ENCODE results near the gene ZNF605.
"Not testable (repeated sequence)": the region's sequence is repeated elsewhere in the genome, so short reads cannot be mapped to it uniquely, and the experiment has no call there.

ZNF605 gene

GRCh38 chr12:132956011-132956788 is at the start of gene ZNF605:
Gene ZNF605, minus strand, starts transcription at chr12:132956306. Its CDS starts 10,671 bp downstream, at chr12:132945635.
- peak within 1 kb of the TSS; percentile 94 for H3K27ac ChIP-seq
- TF ChIP-seq CTCF (IDR thresholded peaks at IDR 0.05; ENCODE audit: low read depth, low read length, missing control alignments): no peak
- peak; percentile 83 for DNase-seq
- in situ Hi-C loops (cut with HindIII; ENCODE audit: low pct_ligation_motif_present, low sequenced_read_pairs): no loop called here
- H3K27me3 ChIP-seq (replicated peaks): no peaks in the 10 kb centered on the region
- no peaks in the 10 kb centered on the region for H3K36me3 ChIP-seq (replicated peaks)
- H3K4me3 ChIP-seq (ENCODE audit: low read depth, low read length): peak within 1 kb of the TSS; percentile 85

- in situ Hi-C loops (cut with HindIII; ENCODE audit: low pct_ligation_motif_present, low sequenced_read_pairs): no loop called here
- TF ChIP-seq CTCF (IDR thresholded peaks at IDR 0.05; ENCODE audit: low read depth, low read length, missing control alignments): no peak
- Histone ChIP-seq H3K27me3 (replicated peaks) (no peaks in the 10 kb centered on the region), H3K4me3 (ENCODE audit: low read depth, low read length) (no peak overlapping the region), H3K27ac (no peak overlapping the region), H3K36me3 (replicated peaks) (no peaks in the 10 kb centered on the region)
- DNase-seq: no peak
Observed at GRCh38 chr12:132998741-132999140, 42.6 kb upstream of the ZNF605 start.

GRCh38 chr12:132986885-132987225 is 30.7 kb upstream of the ZNF605 start:
- TF ChIP-seq CTCF (IDR thresholded peaks at IDR 0.05; ENCODE audit: low read depth, low read length, missing control alignments): no peak
- peak overlapping the region; percentile 72 for H3K27ac ChIP-seq
- in situ Hi-C loops (cut with HindIII; ENCODE audit: low pct_ligation_motif_present, low sequenced_read_pairs): no loop called here
- H3K36me3 ChIP-seq (replicated peaks): no peaks in the 10 kb centered on the region
- peak; percentile 12 for DNase-seq
- H3K4me3 ChIP-seq (ENCODE audit: low read depth, low read length): peak overlapping the region; percentile 97
- H3K27me3 ChIP-seq (replicated peaks): no peaks in the 10 kb centered on the region

GRCh38 chr12:132986001-132986884 is 30.1 kb upstream of the ZNF605 start, which contains the start of gene ZNF26:
Gene ZNF26, plus strand, starts transcription at chr12:132986367. Its CDS starts 474 bp downstream, at chr12:132986841.
- Histone ChIP-seq H3K4me3 (ENCODE audit: low read depth, low read length) (peak within 1 kb of the TSS; percentile 97), H3K27me3 (replicated peaks) (no peaks in the 10 kb centered on the region), H3K36me3 (replicated peaks) (no peaks in the 10 kb centered on the region), H3K27ac (peak within 1 kb of the TSS; percentile 72)
- no peak for TF ChIP-seq CTCF (IDR thresholded peaks at IDR 0.05; ENCODE audit: low read depth, low read length, missing control alignments)
- DNase-seq: peak; percentile 86
- in situ Hi-C loops (cut with HindIII; ENCODE audit: low pct_ligation_motif_present, low sequenced_read_pairs): no loop called here

- H3K4me3 ChIP-seq (ENCODE audit: low read depth, low read length); H3K27me3 ChIP-seq (replicated peaks); H3K27ac ChIP-seq; in situ Hi-C loops (cut with HindIII; ENCODE audit: low pct_ligation_motif_present, low sequenced_read_pairs); DNase-seq; H3K36me3 ChIP-seq (replicated peaks): not testable (repeated sequence)
- peak; percentile 51 for TF ChIP-seq CTCF (IDR thresholded peaks at IDR 0.05; ENCODE audit: low read depth, low read length, missing control alignments)
Observed at GRCh38 chr12:132976870-132977269, 20.8 kb upstream of the ZNF605 start.

Measured in brain microvascular endothelial cell (primary cell).